Endometrial microvascular endothelial cells (primary cell): Measurements from ENCODE around the gene COL8A2. TPM values are rescaled to one million over a fixed set of nuclear protein-coding genes. Genes with fewer than 3 reads are reported as not detected.
"Not testable (repeated sequence)": the region's sequence is repeated elsewhere in the genome, so short reads cannot be mapped to it uniquely, and the experiment has no call there.

Experiments used
- in situ Hi-C: cut with HindIII; loops from 2 replicates; pipeline ENCODE4 v1.10.0; 2017; ENCODE audit warnings: low sequenced_read_pairs, low pct_unique_long_range_greater_than_20kb; ENCODE audit errors: inconsistent ontology term
- total RNA-seq: library from RNA; depleted of rRNA; stranded (reverse); fragments of >200 nt; gene quantifications from one replicate; pipeline ENCODE4 v1.2.3, GENCODE V29; 2015; ENCODE audit errors: inconsistent ontology term

Gene COL8A2
- total RNA-seq, 1 donor from 2014 or later: 3.9 TPM

GRCh38 chr1:36158827-36159252, 33.8 kb upstream of the COL8A2 start:
- in situ Hi-C loops: not testable (repeated sequence)

GRCh38 chr1:36157973-36158826, 33.2 kb upstream of the COL8A2 start:
- in situ Hi-C loops: no loop called here

GRCh38 chr1:36157115-36157903, 32.3 kb upstream of the COL8A2 start:
- in situ Hi-C loops: no loop called here

- in situ Hi-C loops: no loop called here
Observed at GRCh38 chr1:36156329-36157114, 31.5 kb upstream of the COL8A2 start.

GRCh38 chr1:36155408-36156328, 30.6 kb upstream of the COL8A2 start, which contains the start of gene MAP7D1:
TSS of gene MAP7D1 (plus strand) at chr1:36156160. CDS start at chr1:36156418, 258 bp downstream.
- in situ Hi-C loops: no loop called here

DNA sequence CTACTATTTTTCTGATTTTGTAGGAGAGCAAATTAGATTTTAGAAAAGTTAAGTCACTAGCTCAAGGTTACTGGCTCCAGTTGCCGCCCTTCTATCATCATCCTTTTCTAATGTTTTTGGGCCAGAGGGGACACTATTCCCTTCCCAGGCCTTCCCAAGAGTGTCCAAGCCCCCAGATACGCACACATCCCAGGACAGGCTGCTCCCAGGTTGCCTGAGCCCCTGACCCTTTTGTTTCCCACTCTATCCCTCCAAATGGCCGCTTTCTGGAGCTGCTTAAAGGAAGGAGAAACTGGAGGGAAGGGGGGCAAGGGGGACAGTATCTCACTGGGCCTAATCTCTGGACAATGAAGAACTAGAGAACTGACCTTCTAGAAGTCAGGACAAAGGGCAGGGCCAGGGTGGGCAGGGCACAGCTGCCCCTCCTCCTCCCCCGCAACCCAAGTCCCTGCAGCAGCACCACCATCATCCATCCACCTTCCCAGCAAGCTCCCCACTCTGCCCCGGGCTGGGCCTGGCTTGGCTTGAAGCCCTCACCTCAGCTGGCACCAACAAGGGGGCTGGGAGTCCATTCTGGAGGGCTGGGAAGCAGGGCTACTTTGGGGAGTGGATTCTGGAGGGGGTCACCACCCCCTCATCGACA, 29.9 kb upstream of the COL8A2 start:
- in situ Hi-C loops: no loop called here

DNA sequence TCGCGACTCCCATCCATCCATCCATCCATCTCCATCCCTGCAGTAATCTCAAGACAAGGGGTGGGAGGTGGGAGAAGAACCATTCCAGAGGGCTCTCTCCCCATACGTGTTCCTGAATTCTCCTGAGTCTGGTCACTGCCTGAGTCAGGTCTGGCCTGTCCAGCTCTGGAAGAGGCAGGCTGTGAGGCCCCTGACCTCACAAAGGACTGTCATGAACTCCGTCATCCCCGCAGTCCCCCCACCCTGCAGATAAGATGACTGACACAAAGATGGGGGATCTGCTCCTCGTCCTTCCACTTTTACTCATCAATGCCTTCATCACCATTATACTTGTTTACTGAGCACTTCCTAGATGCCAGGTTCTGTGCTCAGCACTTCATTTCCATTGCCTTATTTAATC, 29.3 kb upstream of the COL8A2 start:
- in situ Hi-C loops: no loop called here

- in situ Hi-C loops: no loop called here
Observed at GRCh38 chr1:36153476-36153875, 28.5 kb upstream of the COL8A2 start.

GRCh38 chr1:36151845-36152203, 26.8 kb upstream of the COL8A2 start:
- in situ Hi-C loops: no loop called here

DNA sequence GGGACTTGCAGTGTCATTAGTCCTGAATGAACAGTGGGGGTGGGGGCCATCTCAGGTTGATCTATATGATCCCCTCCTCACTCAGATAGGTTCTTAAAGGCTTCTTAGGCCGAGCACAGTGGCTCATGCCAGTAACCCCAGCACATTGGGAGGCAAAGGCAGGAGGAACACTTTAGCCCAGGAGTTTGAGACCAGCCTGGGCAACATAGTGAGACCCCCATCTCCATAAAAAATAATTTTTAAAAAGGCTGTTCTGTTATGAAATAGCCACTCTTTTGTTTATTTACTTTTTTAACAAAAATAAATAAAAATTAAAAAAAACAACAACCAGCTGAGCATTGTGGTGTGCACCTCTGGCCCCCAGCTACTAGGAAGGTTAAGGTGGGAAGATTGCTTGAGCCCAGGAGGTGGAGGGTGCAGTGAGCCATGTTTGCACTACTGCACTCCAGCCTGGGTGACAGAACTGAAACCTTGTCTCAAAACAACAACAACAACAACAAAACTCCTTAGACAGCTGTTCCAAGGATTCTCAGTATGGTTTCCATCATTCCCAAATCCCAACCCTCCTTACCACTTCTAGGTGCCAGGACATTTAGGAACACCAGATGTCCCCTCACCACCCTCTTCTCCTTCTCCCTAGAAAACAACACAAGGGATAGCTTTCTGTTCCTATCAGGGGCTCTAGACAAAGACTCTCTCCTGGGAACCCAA, 26.3 kb upstream of the COL8A2 start:
- in situ Hi-C loops: no loop called here

DNA sequence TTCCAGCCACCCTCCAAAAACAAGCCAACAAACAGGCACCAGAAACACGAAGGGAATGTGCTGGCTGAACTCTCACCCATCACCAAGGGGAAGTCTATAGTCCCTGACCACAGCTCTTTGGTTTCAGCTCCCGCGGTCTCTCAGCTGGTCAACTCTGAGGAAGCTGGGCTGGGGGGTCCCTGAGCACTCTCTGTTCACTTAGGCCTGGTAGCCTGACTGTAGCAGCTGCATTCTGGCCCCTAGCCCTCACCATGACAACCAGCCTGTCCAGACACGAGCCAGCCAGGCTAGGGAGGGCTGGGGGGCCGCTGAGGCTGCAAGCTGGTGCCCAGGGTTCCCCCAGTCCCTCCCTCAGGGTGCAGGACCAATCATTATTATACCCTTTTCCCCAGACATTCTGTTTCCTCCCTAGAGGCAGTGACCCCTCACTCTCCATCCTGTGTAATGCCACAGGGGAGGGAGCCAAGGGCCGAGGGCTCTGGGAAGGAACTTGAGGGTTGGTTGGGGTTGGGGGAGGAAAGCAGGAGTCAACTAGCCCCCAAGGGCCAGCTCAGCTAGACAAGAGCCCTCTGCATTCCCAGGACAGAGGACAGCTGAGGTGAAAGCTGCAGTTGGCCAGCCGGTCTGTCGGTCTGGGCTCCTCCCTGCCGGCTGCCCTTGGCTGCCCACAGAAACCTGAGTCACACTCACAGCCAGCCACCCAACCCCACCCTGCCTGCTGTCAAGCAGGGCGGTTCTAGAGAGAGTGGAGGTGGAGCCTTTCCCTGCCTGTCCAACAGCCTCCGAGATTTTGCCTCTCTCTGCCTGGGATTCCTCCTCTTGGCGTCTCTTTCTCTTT, 25.5 kb upstream of the COL8A2 start:
- in situ Hi-C loops: no loop called here

- in situ Hi-C loops: loop anchor here (25.0 kb wide), 1 partner anchor 137 kb away; no protein-coding TSS in a partner anchor
Observed at GRCh38 chr1:36149973-36150295, 24.9 kb upstream of the COL8A2 start.

DNA sequence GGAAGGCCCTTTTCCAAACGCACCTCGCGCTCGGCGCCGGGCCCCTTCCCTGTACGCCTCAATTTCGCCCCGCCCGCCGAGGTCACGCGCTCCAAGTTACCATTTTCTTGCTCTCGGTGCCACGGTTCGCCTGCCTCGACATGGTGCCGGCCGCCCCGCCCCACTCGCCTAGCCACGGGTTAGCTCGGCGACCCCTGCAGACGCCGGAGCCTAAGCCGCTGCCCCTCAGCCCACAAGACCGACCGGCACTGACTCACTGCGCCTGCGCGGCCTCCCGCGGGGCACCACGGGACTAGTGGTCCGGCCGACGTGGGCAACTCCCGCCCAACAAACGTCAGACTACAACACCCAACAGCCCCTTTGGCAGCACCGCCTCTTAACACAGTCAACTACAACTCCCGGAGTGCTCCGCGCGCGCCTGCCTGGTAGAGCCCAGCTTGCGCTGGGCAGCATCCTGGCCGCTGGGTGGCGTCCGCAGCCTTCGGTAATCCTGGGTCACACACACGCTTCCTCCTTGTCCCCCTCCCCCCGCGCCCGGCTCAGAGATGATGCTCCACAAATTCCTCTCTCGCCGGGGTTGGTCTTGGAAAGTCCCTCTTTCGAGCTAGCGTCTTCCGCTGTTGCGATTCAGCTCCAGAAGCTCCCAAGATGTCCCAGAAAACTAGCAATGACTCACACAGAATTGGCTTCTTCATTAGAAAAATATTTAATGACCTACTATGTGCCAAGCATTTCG, 24.4 kb upstream of the COL8A2 start, which contains the start of gene TRAPPC3:
TRAPPC3 (minus strand) TSS at position 250 of the 736 bp plus-strand sequence; CDS start at position 142, 108 bp downstream.
- in situ Hi-C loops: loop anchor here (25.0 kb wide), 1 partner anchor 138 kb away; no protein-coding TSS in a partner anchor

DNA sequence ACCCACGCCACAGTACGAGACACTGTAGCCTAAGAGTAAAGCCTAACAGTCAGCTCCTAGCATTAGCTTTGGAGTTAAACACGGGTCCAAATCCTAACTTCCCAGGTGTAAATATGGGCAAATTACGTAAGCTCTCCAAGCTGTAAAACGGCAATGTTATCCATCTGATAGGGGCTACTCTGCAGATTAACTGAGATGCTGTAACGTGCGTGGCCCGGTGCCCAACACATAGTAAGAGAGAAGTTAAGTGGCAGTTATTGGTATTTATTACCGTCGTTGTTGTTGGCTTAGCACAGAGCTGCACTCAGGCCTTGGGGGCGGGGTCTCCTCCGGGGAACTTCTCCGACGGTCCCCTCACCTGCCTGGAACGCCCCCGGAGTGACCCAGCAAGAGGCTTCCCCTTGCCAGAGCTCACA, 23.8 kb upstream of the COL8A2 start:
- in situ Hi-C loops: loop anchor here (25.0 kb wide), 1 partner anchor 138 kb away; no protein-coding TSS in a partner anchor

GRCh38 chr1:36144413-36144812, 19.4 kb upstream of the COL8A2 start:
- in situ Hi-C loops: loop anchor here (25.0 kb wide), 1 partner anchor 143 kb away; no protein-coding TSS in a partner anchor
